ENCODE data around the gene DPYSL5.
"Not testable (repeated sequence)": the region's sequence is repeated elsewhere in the genome, so short reads cannot be mapped to it uniquely, and the experiment has no call there.

DPYSL5 gene

DNA sequence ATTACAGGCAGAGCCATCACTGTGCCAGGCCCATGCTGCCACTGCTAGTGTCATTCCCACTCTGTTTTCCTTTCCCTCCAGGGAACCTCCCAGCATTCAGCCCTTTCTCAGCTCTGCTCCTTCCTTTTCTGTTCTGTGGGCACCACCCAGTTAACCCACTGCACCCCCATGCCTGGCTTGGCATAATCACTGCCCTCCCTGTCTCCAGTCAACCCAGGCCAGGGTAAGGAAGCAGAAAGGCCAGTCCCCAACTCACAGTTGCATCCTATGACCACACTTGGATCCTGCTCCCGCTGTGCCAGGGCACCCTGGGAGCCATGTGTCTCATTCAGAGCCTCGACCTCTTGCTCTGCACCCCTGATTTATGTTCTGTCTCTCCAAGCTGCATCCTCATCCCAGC, 32.2 kb downstream of the DPYSL5 start:
- no peak overlapping the region for H3K9ac ChIP-seq (ENCODE audit: low read depth, low read length)
- peaks cover 62% of the 10 kb centered on the region for H3K27me3 ChIP-seq (ENCODE audit: control insufficient read depth, insufficient read depth, low read length)
- no peaks in the 10 kb centered on the region for H3K36me3 ChIP-seq (ENCODE audit: insufficient read depth, low read length)
- H3K4me1 ChIP-seq (ENCODE audit: control insufficient read depth, insufficient read depth, low read length): no peaks in the 10 kb centered on the region
- no peaks in the 10 kb centered on the region for H3K9me3 ChIP-seq (replicated peaks; ENCODE audit: low read length)
- no peak overlapping the region for H3K4me3 ChIP-seq (ENCODE audit: low read length)
- H3K4me2 ChIP-seq (ENCODE audit: low read length): no peak overlapping the region

DNA sequence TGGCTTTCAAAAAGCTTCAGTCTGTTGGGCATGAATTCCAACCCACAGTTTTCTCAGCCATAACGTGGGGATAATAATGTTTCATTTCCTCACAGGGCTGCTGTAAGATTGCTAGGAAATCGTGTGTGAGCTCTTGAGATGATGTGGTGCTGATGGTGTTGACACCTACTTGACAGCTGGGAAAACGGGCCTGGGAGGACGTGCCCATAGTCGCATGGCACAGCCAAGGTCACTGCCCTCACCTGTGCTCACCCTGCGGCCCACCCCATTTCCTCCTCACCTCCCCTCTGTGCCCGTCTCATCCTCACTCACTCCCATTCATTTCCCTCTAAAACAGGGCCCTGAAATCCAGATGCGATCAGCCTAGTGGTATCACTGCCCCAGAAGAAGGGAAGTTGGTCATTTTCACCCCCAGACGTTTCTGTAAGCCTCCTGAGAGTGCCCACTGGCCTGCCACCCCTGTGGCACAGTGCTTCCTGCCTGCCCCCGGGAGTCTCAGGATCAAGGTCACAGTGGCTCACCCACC, 33.0 kb downstream of the DPYSL5 start:
- no peaks in the 10 kb centered on the region for H3K9me3 ChIP-seq (replicated peaks; ENCODE audit: low read length)
- no peaks in the 10 kb centered on the region for H3K4me1 ChIP-seq (ENCODE audit: control insufficient read depth, insufficient read depth, low read length)
- peaks cover 60% of the 10 kb centered on the region for H3K27me3 ChIP-seq (ENCODE audit: control insufficient read depth, insufficient read depth, low read length)
- H3K9ac ChIP-seq (ENCODE audit: low read depth, low read length): no peak overlapping the region
- no peaks in the 10 kb centered on the region for H3K36me3 ChIP-seq (ENCODE audit: insufficient read depth, low read length)
- H3K4me2 ChIP-seq (ENCODE audit: low read length): no peak overlapping the region
- H3K4me3 ChIP-seq (ENCODE audit: low read length): no peak overlapping the region

DNA sequence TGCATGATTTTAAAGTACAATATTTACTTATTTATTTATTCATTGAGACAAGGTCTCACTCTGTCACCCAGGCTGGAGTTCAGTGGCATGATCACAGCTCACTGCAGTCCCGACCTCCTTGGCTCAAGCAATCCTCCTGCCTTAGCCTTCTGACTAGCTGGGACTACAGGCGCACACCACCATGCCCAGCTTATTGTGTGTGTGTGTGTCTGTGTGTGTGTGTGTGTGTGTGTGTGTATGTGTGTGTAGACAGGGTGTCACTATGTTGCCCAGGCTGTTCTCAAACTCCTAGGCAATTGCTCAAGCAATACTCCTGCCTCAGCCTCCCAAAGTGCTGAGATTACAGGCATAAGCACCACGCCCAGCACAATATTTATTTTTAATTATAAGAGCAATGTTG, 34.3 kb downstream of the DPYSL5 start:
- H3K4me3 ChIP-seq (ENCODE audit: low read length); H3K9ac ChIP-seq (ENCODE audit: low read depth, low read length); H3K36me3 ChIP-seq (ENCODE audit: insufficient read depth, low read length); H3K4me1 ChIP-seq (ENCODE audit: control insufficient read depth, insufficient read depth, low read length); H3K9me3 ChIP-seq (replicated peaks; ENCODE audit: low read length); H3K4me2 ChIP-seq (ENCODE audit: low read length): not testable (repeated sequence)
- peaks cover 66% of the 10 kb centered on the region for H3K27me3 ChIP-seq (ENCODE audit: control insufficient read depth, insufficient read depth, low read length)

DNA sequence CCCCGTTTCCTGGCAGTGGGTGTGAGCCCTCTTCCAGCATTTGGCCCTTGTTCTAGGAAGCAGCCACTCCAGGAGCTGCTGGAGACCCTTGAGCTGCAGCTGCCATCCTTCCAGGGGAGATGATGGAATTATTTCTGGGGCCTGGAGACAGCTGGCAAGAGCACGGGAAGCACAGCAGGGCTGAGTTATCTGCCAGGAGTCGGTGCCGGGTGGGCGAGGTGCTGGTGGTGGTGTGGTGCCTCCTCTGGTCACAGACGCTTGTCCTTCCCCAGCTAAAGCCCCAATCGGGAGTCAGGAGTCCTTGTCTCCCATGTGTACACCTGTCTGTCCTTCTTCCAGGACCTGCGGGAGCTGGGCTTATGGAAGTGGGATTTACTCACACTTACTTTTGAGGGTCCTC, 36.0 kb downstream of the DPYSL5 start:
- no peaks in the 10 kb centered on the region for H3K9me3 ChIP-seq (replicated peaks; ENCODE audit: low read length)
- no peaks in the 10 kb centered on the region for H3K4me1 ChIP-seq (ENCODE audit: control insufficient read depth, insufficient read depth, low read length)
- no peak overlapping the region for H3K4me2 ChIP-seq (ENCODE audit: low read length)
- no peak overlapping the region for H3K4me3 ChIP-seq (ENCODE audit: low read length)
- no peaks in the 10 kb centered on the region for H3K36me3 ChIP-seq (ENCODE audit: insufficient read depth, low read length)
- H3K9ac ChIP-seq (ENCODE audit: low read depth, low read length): no peak overlapping the region
- peaks cover 72% of the 10 kb centered on the region for H3K27me3 ChIP-seq (ENCODE audit: control insufficient read depth, insufficient read depth, low read length)

DNA sequence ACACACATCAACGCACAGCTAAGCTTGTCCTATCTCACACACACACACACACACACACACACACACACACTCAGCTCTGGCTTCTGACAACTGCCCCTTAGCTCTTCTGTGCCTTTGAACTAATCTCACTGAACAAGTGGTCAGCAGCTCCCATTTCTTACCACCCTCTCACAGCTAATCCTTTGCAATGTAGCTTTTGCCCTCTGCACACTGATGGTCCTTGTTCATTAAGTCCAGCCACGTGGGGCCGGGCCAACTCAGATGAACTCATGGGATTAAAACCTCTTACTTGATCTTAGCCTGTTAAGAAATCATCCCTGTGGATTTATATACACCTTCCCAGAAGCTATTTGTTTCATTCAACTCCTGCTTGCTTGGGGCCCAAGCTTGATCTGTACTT, 36.6 kb downstream of the DPYSL5 start:
- no peak overlapping the region for H3K4me2 ChIP-seq (ENCODE audit: low read length)
- no peak overlapping the region for H3K9ac ChIP-seq (ENCODE audit: low read depth, low read length)
- H3K27me3 ChIP-seq (ENCODE audit: control insufficient read depth, insufficient read depth, low read length): peaks cover 69% of the 10 kb centered on the region
- H3K36me3 ChIP-seq (ENCODE audit: insufficient read depth, low read length): no peaks in the 10 kb centered on the region
- no peaks in the 10 kb centered on the region for H3K4me1 ChIP-seq (ENCODE audit: control insufficient read depth, insufficient read depth, low read length)
- no peaks in the 10 kb centered on the region for H3K9me3 ChIP-seq (replicated peaks; ENCODE audit: low read length)
- H3K4me3 ChIP-seq (ENCODE audit: low read length): no peak overlapping the region

DNA sequence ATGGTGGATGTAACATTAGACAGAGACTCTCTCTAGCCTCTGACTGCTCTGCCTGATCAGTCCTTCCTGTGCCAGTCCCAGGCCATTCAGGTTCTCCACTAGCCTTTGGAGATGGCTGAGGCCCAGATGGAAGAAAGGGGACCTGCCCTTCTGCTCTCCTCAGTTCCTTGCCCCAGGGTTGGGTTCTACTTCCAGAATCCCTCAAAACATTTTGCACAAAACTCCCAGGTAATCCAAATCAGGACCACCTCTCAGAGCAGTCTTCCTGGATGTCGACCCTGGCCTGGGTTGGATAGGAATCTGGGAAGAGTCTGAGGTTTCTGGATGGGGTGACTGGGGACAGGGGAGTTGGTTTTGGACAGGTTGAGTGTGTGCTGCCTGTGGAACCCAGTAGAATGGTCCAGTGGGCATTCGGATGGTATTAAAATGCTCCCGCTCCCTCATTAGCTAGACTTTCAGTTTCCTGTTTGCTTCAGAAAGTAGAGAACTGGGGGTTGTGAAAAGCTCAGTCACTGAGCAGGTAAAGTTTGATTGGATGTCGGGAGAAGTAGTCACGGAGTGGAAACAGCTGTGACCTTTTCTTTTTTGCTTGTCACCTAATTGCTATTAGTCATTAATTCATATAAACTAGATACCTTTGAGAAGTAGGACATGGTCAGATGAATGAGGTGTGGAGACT, 37.9 kb downstream of the DPYSL5 start:
- Histone ChIP-seq H3K27me3 (ENCODE audit: control insufficient read depth, insufficient read depth, low read length) (peaks cover 69% of the 10 kb centered on the region), H3K4me1 (ENCODE audit: control insufficient read depth, insufficient read depth, low read length) (no peaks in the 10 kb centered on the region), H3K4me3 (ENCODE audit: low read length) (no peak overlapping the region), H3K9me3 (replicated peaks; ENCODE audit: low read length) (no peaks in the 10 kb centered on the region), H3K4me2 (ENCODE audit: low read length) (no peak overlapping the region), H3K36me3 (ENCODE audit: insufficient read depth, low read length) (no peaks in the 10 kb centered on the region), H3K9ac (ENCODE audit: low read depth, low read length) (no peak overlapping the region)

DNA sequence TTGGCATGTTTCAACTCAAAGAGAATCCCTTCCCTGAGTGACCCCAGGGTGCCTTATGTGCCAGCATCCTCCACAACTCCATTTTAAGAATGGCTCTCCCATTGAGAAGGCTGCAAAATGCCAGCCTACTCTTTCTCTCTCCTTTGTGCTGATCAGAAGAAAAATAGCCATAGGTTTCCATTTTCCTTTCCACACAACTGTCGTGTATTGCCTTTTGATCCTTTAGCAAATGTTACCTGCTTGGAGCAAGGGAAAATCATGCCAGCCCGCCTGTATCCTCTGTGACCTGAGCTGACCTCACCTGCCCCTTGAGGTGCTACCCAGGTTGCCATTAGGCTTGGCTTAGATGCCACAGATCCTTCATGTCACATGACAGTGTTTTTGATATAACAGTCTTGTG, 38.8 kb downstream of the DPYSL5 start:
- no peak overlapping the region for H3K9ac ChIP-seq (ENCODE audit: low read depth, low read length)
- H3K4me2 ChIP-seq (ENCODE audit: low read length): no peak overlapping the region
- no peaks in the 10 kb centered on the region for H3K36me3 ChIP-seq (ENCODE audit: insufficient read depth, low read length)
- no peaks in the 10 kb centered on the region for H3K4me1 ChIP-seq (ENCODE audit: control insufficient read depth, insufficient read depth, low read length)
- H3K4me3 ChIP-seq (ENCODE audit: low read length): no peak overlapping the region
- H3K27me3 ChIP-seq (ENCODE audit: control insufficient read depth, insufficient read depth, low read length): peaks cover 69% of the 10 kb centered on the region
- H3K9me3 ChIP-seq (replicated peaks; ENCODE audit: low read length): no peaks in the 10 kb centered on the region

DNA sequence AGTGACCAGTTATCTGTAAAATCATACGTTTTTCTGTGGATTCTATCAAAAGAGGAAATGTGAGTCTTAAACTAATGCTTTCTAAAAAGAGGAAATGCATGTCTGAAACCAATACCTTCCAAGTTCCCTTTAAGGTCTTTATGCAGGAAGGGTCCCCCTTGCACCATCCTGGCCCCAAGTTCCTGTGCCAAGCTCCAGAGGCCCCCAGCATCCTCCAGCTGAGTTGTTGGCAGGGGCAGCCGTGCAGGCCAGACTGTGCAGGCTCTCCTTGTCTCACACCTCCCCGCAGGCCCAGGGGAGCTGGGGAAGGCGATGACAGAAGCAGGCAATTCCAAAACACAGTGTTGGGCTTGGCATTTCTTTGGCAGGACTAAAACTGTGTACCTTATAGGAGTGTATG, 39.2 kb downstream of the DPYSL5 start:
- no peaks in the 10 kb centered on the region for H3K4me1 ChIP-seq (ENCODE audit: control insufficient read depth, insufficient read depth, low read length)
- no peaks in the 10 kb centered on the region for H3K36me3 ChIP-seq (ENCODE audit: insufficient read depth, low read length)

DNA sequence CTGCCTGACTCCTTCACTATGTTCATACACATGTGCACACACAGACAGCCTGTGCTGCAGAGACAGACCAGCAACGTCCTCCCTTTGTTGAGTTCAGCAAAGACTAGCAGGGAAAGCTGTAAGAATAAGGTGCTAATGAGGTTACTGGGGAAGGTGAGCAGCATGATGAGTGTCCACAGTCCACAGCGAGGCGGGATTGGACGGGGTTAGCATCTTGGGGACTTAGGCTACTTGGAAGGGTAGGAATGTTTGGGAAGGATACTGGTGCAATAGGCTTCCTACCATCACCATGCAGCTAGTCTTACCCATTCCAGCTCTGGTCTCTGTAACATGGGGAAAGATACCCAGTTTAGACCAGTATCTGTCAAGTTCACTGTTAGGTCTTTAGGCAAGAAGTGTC, 41.9 kb downstream of the DPYSL5 start:
- Histone ChIP-seq H3K36me3 (ENCODE audit: insufficient read depth, low read length) (no peaks in the 10 kb centered on the region), H3K4me1 (ENCODE audit: control insufficient read depth, insufficient read depth, low read length) (no peaks in the 10 kb centered on the region), H3K27me3 (ENCODE audit: control insufficient read depth, insufficient read depth, low read length) (peaks cover 78% of the 10 kb centered on the region), H3K9me3 (replicated peaks; ENCODE audit: low read length) (no peaks in the 10 kb centered on the region), H3K4me2 (ENCODE audit: low read length) (no peak overlapping the region), H3K4me3 (ENCODE audit: low read length) (no peak overlapping the region), H3K9ac (ENCODE audit: low read depth, low read length) (no peak overlapping the region)

More for the DNA sequence above, 39.2 kb downstream of the DPYSL5 start:
- H3K9me3 ChIP-seq (replicated peaks; ENCODE audit: low read length): no peaks in the 10 kb centered on the region
- H3K9ac ChIP-seq (ENCODE audit: low read depth, low read length): no peak overlapping the region
- peaks cover 72% of the 10 kb centered on the region for H3K27me3 ChIP-seq (ENCODE audit: control insufficient read depth, insufficient read depth, low read length)
- H3K4me2 ChIP-seq (ENCODE audit: low read length): no peak overlapping the region
- no peak overlapping the region for H3K4me3 ChIP-seq (ENCODE audit: low read length)

DNA sequence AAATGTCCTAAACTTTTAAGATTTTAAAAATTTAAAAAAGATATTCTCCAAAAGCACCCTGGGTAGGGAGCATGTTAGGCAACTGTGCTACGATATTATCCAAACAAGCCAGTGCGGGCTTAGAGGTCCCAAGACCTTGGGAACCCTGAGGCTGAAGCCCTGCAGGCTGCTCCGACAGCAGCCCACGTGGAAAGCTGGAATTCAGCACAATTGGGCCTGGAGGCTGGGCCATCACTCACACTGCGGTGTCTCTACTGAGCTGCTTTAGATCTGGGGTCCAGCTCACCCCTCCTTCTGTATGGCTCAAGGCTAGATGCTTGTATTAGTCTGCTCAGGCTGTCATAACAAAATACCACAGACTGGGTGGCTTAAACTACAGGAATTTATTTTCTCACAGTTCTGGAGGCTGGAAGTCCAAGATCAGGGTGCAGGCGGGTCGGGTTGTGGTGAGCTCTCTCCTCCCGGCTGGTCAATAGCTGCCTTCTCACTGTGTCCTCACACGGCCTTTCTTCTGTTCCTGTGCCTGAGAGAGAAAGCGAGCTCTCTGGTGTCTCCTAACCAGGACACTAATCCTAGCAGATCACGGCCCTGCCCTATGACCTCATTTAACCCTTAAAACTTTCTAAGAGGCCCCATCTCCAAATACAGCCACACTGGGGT, 42.5 kb downstream of the DPYSL5 start:
- Histone ChIP-seq H3K27me3 (ENCODE audit: control insufficient read depth, insufficient read depth, low read length) (peaks cover 81% of the 10 kb centered on the region), H3K4me2 (ENCODE audit: low read length) (no peak overlapping the region), H3K9me3 (replicated peaks; ENCODE audit: low read length) (no peaks in the 10 kb centered on the region), H3K9ac (ENCODE audit: low read depth, low read length) (no peak overlapping the region), H3K4me1 (ENCODE audit: control insufficient read depth, insufficient read depth, low read length) (no peaks in the 10 kb centered on the region), H3K4me3 (ENCODE audit: low read length) (no peak overlapping the region), H3K36me3 (ENCODE audit: insufficient read depth, low read length) (no peaks in the 10 kb centered on the region)

DNA sequence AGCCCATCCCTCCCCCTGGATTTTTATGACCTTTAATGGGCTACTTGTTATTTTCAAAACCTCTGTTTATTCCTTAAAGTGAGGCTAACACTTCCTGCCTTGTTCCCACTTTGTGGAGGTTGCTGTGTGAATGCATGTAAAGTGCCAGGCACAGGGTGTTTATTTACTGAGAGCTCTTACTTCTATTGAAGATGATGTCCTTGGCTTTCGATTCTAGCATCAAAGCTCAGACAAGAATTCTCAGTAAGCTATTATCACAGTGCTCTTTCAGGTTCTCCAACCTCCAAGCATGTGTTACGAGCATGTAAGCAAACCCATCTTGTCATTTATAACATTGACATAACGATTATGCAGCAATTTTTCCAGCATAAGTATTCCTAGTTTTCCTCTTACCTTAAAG, 44.2 kb downstream of the DPYSL5 start:
- Histone ChIP-seq H3K36me3 (ENCODE audit: insufficient read depth, low read length) (no peaks in the 10 kb centered on the region), H3K4me1 (ENCODE audit: control insufficient read depth, insufficient read depth, low read length) (no peaks in the 10 kb centered on the region), H3K4me3 (ENCODE audit: low read length) (no peak overlapping the region), H3K4me2 (ENCODE audit: low read length) (no peak overlapping the region), H3K9me3 (replicated peaks; ENCODE audit: low read length) (no peaks in the 10 kb centered on the region), H3K9ac (ENCODE audit: low read depth, low read length) (no peak overlapping the region), H3K27me3 (ENCODE audit: control insufficient read depth, insufficient read depth, low read length) (peaks cover 75% of the 10 kb centered on the region)

Data from skeletal muscle satellite cell (primary cell).